ENCODE data around the gene SETMAR.

The SETMAR gene

DNA sequence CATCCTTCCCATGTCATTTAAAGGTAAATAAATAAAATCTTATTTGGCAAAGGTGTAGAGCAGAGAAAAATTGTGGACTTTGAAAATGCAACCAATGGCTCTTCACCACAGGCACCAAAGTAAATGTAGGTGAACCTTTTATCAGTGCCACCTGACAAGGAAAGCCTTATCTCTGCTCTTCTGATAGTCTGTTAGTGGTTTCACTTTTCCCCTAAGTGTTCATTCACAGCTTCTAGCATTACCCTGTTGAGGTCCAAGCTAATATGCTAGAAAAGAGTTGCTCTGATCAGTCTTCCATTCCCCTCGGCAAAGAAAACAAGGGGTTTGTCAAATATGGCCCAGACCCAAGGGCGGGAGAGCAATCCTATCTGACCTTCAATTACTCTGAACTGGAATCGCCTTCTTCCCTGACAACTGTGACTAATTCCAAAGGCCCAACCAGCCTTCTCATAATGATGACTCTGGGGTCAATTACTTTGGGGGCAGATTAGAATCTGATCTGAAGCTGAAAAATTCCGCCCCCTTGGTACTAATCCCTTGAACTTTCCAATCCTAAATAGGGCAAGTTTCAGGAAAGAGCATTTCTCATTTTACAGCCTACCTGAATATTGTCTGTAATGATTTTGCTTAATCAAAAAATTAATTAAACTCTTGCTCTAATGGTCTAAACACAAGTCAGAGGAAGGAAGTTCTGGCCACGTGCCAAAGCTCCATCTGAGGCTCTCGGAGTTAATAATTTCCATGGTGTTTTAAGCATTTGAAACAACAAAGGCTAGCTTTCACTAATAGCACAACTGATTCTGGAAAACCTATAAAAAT, 52.4 kb downstream of the SETMAR start:
- no peak for DNase-seq

GRCh38 chr3:4356220-4356540, 53.0 kb downstream of the SETMAR start:
- DNase-seq = no peak

- no peak for DNase-seq
Measured at GRCh38 chr3:4356546-4357410, 53.6 kb downstream of the SETMAR start.

DNA sequence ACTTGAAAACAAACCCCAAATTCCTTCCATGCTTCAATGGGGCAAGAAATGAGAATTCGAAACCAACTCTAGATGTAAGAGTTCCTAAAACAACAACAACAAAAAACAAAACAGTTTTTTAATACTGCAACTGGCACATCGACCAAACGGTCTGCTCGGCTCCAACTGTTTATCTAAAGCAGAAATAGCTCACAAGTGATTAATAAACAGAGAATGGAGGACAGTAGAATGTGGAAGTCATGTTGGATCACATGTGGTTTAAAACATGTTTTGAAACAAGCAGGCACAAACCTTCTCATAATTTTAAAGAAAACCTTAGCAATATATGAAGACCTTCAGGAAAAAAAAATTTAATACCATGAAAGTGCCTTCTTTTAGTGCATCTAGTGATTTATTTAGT, 55.1 kb downstream of the SETMAR start:
- DNase-seq = no peak

DNA sequence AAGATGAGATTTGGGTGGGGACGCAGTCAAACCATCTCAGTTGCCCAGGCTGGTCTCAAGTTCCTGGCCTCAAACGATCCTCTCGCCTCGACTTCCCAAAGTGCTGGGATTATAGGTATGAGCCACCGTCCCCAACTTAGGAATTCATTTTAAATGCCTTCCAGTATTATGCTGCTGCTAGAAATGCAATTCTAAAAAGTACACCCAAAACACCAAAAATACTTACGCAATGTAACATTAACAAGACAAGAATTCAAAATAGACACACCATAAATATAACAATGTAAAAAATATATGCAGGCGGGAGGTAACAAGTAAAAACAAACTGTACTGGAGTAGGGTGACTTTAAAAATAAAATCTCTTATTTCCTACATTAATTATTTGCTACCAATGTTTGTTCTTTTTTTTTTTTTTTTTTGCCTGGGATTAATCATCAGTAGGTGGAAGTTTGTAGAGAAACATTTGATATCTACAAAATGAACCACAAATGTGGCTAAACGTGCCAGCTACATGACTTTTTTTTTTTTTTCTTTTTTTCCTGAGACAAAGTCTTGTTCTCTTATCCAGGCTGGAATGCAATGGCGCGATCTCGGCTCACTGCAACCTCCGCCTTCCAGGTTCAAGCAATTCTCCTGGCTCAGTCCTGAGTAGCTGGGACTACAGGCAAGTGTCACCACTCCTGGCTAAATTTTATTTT, 56.8 kb downstream of the SETMAR start:
- DNase-seq = no peak

- no peak for DNase-seq
Measured at GRCh38 chr3:4360817-4361216, 57.6 kb downstream of the SETMAR start.

DNA sequence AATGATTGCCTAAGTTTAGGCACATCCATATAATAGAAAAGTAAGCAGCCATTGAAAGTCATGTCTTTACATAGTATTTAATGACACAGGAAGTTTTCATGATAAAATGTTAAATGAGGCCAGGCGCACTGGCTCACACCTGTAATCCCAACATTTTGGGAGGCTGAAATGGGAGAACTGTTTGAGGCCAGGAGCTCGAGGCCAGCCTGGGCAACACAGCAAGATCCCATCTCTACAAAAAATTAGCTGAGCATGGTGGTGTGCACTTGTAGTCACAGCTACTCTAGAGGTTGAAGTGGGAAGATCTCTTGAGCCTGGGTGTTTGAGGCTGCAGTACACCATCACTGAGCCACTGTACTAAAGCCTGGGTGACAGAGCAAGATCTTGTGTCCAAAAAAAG, 59.4 kb downstream of the SETMAR start:
- no peak for DNase-seq
